Liver (tissue), 9 donors: Measurements from ENCODE around the gene MLXIP. TPM values are rescaled to one million over a fixed set of nuclear protein-coding genes. Genes with fewer than 3 reads are reported as not detected.

Experiments used
- DNase-seq: peaks from one replicate; pipeline ENCODE4 v3.0.0-alpha.2; 2017; ENCODE audit warnings: low spot score
- H3K27ac ChIP-seq, 2 donors: one replicate each; pipeline ENCODE4 v1.7.0; 2013; ENCODE audit warnings: inconsistent platforms in 2 of 2, low read length in 2 of 2, control low read depth in 1 of 2, low read depth in 1 of 2, mild to moderate bottlenecking in 1 of 2
- H3K27me3 ChIP-seq, 4 donors: one replicate each; pipeline versions ENCODE4 v1.6.1 to v1.7.0; 2013; ENCODE audit warnings: low read length in 3 of 4, inconsistent platforms in 1 of 4, mild to moderate bottlenecking in 1 of 4, moderate library complexity in 1 of 4; ENCODE audit not compliant: control insufficient read depth in 4 of 4, insufficient read depth in 4 of 4
- H3K36me3 ChIP-seq, 4 donors: one replicate each; pipeline versions ENCODE4 v1.6.1 to v1.7.0; 2013; ENCODE audit warnings: low read length in 3 of 4, mild to moderate bottlenecking in 3 of 4, low read depth in 1 of 4, moderate library complexity in 1 of 4; ENCODE audit not compliant: control insufficient read depth in 4 of 4, insufficient read depth in 3 of 4
- H3K4me1 ChIP-seq, 4 donors: one replicate each; pipeline versions ENCODE4 v1.6.1 to v1.7.0; 2013; ENCODE audit warnings: low read length in 3 of 4, mild to moderate bottlenecking in 3 of 4, moderate library complexity in 1 of 4; ENCODE audit not compliant: control insufficient read depth in 4 of 4, insufficient read depth in 4 of 4
- H3K4me3 ChIP-seq, 3 donors: one replicate each; pipeline versions ENCODE4 v1.6.1 to v1.7.0; 2013; ENCODE audit warnings: low read length in 3 of 3, control low read depth in 1 of 3, low read depth in 1 of 3, mild to moderate bottlenecking in 1 of 3
- H3K9ac ChIP-seq, 2 donors: one replicate each; pipeline ENCODE4 v1.7.0; 2013; ENCODE audit warnings: low read length in 2 of 2, mild to moderate bottlenecking in 2 of 2, moderate library complexity in 2 of 2, control low read depth in 1 of 2, low read depth in 1 of 2
- H3K9me3 ChIP-seq, 4 donors: one replicate each; pipeline versions ENCODE4 v1.6.1 to v1.7.0; 2013; ENCODE audit warnings: low read length in 3 of 4; ENCODE audit not compliant: control insufficient read depth in 4 of 4
- ATF3 ChIP-seq: IDR thresholded peaks from 2 replicates; pipeline ENCODE4 v1.6.1; 2016; ENCODE audit warnings: antibody characterized with exemption
- FOXA1 ChIP-seq: IDR thresholded peaks from 2 replicates; pipeline ENCODE4 v1.6.1; 2016; ENCODE audit warnings: antibody characterized with exemption
- FOXA2 ChIP-seq: IDR thresholded peaks from 2 replicates; pipeline ENCODE4 v1.6.1; 2016; ENCODE audit warnings: antibody characterized with exemption
- GABPA ChIP-seq, 2 donors: IDR thresholded peaks in 1 of 2; conservative IDR thresholded peaks in 1 of 2; 2 replicates each; pipeline ENCODE4 v1.6.1; 2016; ENCODE audit warnings: antibody characterized with exemption in 2 of 2, mild to moderate bottlenecking in 1 of 2, moderate library complexity in 1 of 2
- HNF4A ChIP-seq, 2 donors: conservative IDR thresholded peaks; 2 replicates each; pipeline ENCODE4 v1.6.1; 2016; ENCODE audit warnings: antibody characterized with exemption in 2 of 2, mild to moderate bottlenecking in 2 of 2
- HNF4G ChIP-seq: IDR thresholded peaks from 2 replicates; pipeline ENCODE4 v1.6.1; 2016; ENCODE audit warnings: antibody characterized with exemption
- JUND ChIP-seq, 2 donors: IDR thresholded peaks; 2 replicates each; pipeline ENCODE4 v1.6.1; 2016; ENCODE audit warnings: antibody characterized with exemption in 2 of 2
- MAX ChIP-seq: IDR thresholded peaks from 2 replicates; pipeline ENCODE4 v1.6.1; 2016; ENCODE audit warnings: antibody characterized with exemption
- NR2F2 ChIP-seq: IDR thresholded peaks from 2 replicates; pipeline ENCODE4 v1.6.1; 2016; ENCODE audit warnings: antibody characterized with exemption
- RAD21 ChIP-seq, 2 donors: IDR thresholded peaks; 2 replicates each; pipeline ENCODE4 v1.6.1; 2016; ENCODE audit warnings: antibody characterized with exemption in 2 of 2, mild to moderate bottlenecking in 2 of 2
- REST ChIP-seq: IDR thresholded peaks from 2 replicates; pipeline ENCODE4 v1.6.1; 2016; ENCODE audit warnings: antibody characterized with exemption, mild to moderate bottlenecking
- RXRA ChIP-seq, 2 donors: IDR thresholded peaks; 2 replicates each; pipeline ENCODE4 v1.6.1; 2017 to 2018; ENCODE audit warnings: antibody characterized with exemption in 2 of 2, mild to moderate bottlenecking in 1 of 2
- SP1 ChIP-seq: IDR thresholded peaks from 2 replicates; pipeline ENCODE4 v1.6.1; 2018; ENCODE audit warnings: antibody characterized with exemption, mild to moderate bottlenecking
- TAF1 ChIP-seq: conservative IDR thresholded peaks from 2 replicates; pipeline ENCODE4 v1.6.1; 2016; ENCODE audit warnings: antibody characterized with exemption, mild to moderate bottlenecking
- YY1 ChIP-seq: IDR thresholded peaks from 2 replicates; pipeline ENCODE4 v1.6.1; 2016; ENCODE audit warnings: antibody characterized with exemption, mild to moderate bottlenecking
- ZBTB33 ChIP-seq: IDR thresholded peaks from 2 replicates; pipeline ENCODE4 v1.6.1; 2016; ENCODE audit warnings: antibody characterized with exemption
- WGBS: extraction: QIAGEN DNeasy Blood & Tissue Kit; methylation state at CpG from one replicate; pipeline ENCODE4 v1.1.7; 2013; 5-methylcytosine and 5-hydroxymethylcytosine counted together
- polyA plus RNA-seq, 2 donors: library from polyadenylated mRNA; stranded (reverse) in 1 of 2; unstranded in 1 of 2; fragments of 200-250 nt in 1 of 2; fragments of >200 nt in 1 of 2; fragmentation: Nextera tagmentation in 1 of 2; extraction: Ambion mirVana in 1 of 2; gene quantifications; one replicate each; pipeline versions ENCODE4 v1.2.1 to v1.2.3, GENCODE V29; 2013 to 2015
- total RNA-seq, 2 donors: library from RNA; depleted of rRNA; stranded (reverse); fragments of >200 nt; gene quantifications; one replicate each; pipeline ENCODE4 v1.2.3, GENCODE V29; 2014
- donor health status: healthy.
- donor health status: healthy.
- donor health status: healthy.
- donor health status: healthy.
- donor health status: healthy.

MLXIP gene
- total and polyA plus RNA-seq, 4 donors = 10.6 to 19.5 (median 11.0) TPM

GRCh38 chr12:122124370-122124769 lies 45.8 kb downstream of the MLXIP start (continued):
- TF ChIP-seq SP1 (peak; percentile 80), MAX (peak; percentile 50), YY1 (peak; percentile 52), FOXA1 (no peak), HNF4A (conservative IDR thresholded peaks at IDR 0.05) (peak; percentile 76 to 84), FOXA2 (no peak), RAD21 (IDR thresholded peaks at IDR 0.05) (peak; percentile 20 to 32), JUND (IDR thresholded peaks at IDR 0.05) (peak; percentile 94 to 99), ATF3 (peak; percentile 79), GABPA (IDR thresholded peaks at IDR 0.05 in 1 of 2, conservative IDR thresholded peaks at IDR 0.05 in 1 of 2) (peak in 1 of 2 donors; percentile 35), HNF4G (no peak), NR2F2 (peak; percentile 45)

- Histone ChIP-seq H3K27me3 (no peaks in the 10 kb centered on the region), H3K9ac (peak overlapping the region in 1 of 2 donors; percentile 72), H3K27ac (peak overlapping the region; percentile 87 to 90), H3K9me3 (no peaks in the 10 kb centered on the region), H3K4me3 (no peak overlapping the region), H3K36me3 (peaks cover 5 to 29% (median 13%) of the 10 kb centered on the region in 4 donors), H3K4me1 (peaks cover 7 to 57% (median 44%) of the 10 kb centered on the region in 4 donors)
- TF ChIP-seq SP1 (peak; percentile 51), RAD21 (IDR thresholded peaks at IDR 0.05) (peak in 1 of 2 donors; percentile 10), TAF1 (no peak), JUND (IDR thresholded peaks at IDR 0.05) (no peak), MAX (peak; percentile 73), YY1 (peak; percentile 27), GABPA (IDR thresholded peaks at IDR 0.05 in 1 of 2, conservative IDR thresholded peaks at IDR 0.05 in 1 of 2) (no peak), RXRA (IDR thresholded peaks at IDR 0.05) (peak; percentile 43 to 62), NR2F2 (no peak), HNF4A (conservative IDR thresholded peaks at IDR 0.05) (peak; percentile 45 to 58)
- 49% methylated on average over 13 of the region's 13 CpGs for WGBS
- no peak for DNase-seq
These were observed 47.1 kb downstream of the MLXIP start for GRCh38 chr12:122125452-122126341.

GRCh38 chr12:122126342-122126635 lies 47.7 kb downstream of the MLXIP start:
- 66% methylated on average over 7 of the region's 7 CpGs for WGBS
- Histone ChIP-seq H3K27me3 (no peaks in the 10 kb centered on the region), H3K27ac (peak overlapping the region; percentile 87 to 90), H3K4me1 (peaks cover 7 to 59% (median 44%) of the 10 kb centered on the region in 4 donors), H3K36me3 (peaks cover 5 to 31% (median 13%) of the 10 kb centered on the region in 4 donors), H3K9ac (peak overlapping the region in 1 of 2 donors; percentile 63), H3K4me3 (no peak overlapping the region), H3K9me3 (no peaks in the 10 kb centered on the region)
- TF ChIP-seq REST (no peak), FOXA1 (no peak), RAD21 (IDR thresholded peaks at IDR 0.05) (no peak), FOXA2 (no peak), HNF4G (no peak), ZBTB33 (no peak), SP1 (no peak), TAF1 (no peak), YY1 (no peak), MAX (no peak), ATF3 (no peak)
- no peak for DNase-seq
